Neuronal stem cell (in vitro differentiated cells): ENCODE measurements around the gene RASA3.

ENCODE experiments used
- DNase-seq: peaks from one replicate; pipeline ENCODE4 v3.0.0-alpha.2; 2013; ENCODE audit warnings: low spot score
- H2AFZ ChIP-seq: one replicate; pipeline ENCODE4 v1.6.1; 2013; ENCODE audit warnings: mild to moderate bottlenecking, low read length, inconsistent platforms
- H2AK5ac ChIP-seq: 2 replicates; pipeline ENCODE4 v1.6.1; 2013; ENCODE audit warnings: low read depth, mild to moderate bottlenecking, inconsistent platforms, low read length, moderate library complexity, mixed read lengths
- H2BK120ac ChIP-seq: 2 replicates; pipeline ENCODE4 v1.6.1; 2013; ENCODE audit warnings: low read depth, mild to moderate bottlenecking, inconsistent platforms, low read length, moderate library complexity, mixed read lengths
- H2BK12ac ChIP-seq: one replicate; pipeline ENCODE4 v1.6.1; 2013; ENCODE audit warnings: low read length, inconsistent platforms
- H2BK15ac ChIP-seq: 2 replicates; pipeline ENCODE4 v1.6.1; 2013; ENCODE audit warnings: mild to moderate bottlenecking, low read length, inconsistent platforms, mixed read lengths
- H2BK5ac ChIP-seq: one replicate; pipeline ENCODE4 v1.6.1; 2013; ENCODE audit warnings: inconsistent platforms, mild to moderate bottlenecking, low read length, moderate library complexity
- H3K14ac ChIP-seq: one replicate; pipeline ENCODE4 v1.6.1; 2013; ENCODE audit warnings: low read length, inconsistent platforms
- H3K18ac ChIP-seq: 2 replicates; pipeline ENCODE4 v1.6.1; 2013; ENCODE audit warnings: low read length, inconsistent platforms
- H3K23ac ChIP-seq: 2 replicates; pipeline ENCODE4 v1.6.1; 2013; ENCODE audit warnings: low read depth, mild to moderate bottlenecking, mixed read lengths, low read length, inconsistent platforms; ENCODE audit not compliant: poor library complexity
- H3K27ac ChIP-seq: replicated peaks from 3 replicates; pipeline ENCODE4 v1.5.1; 2013; ENCODE audit warnings: low read length, inconsistent platforms
- H3K27me3 ChIP-seq, 3 experiments: 2 replicates each; pipeline ENCODE4 v1.6.1; 2013; ENCODE audit warnings: low read length in 3 of 3, mild to moderate bottlenecking in 2 of 3, inconsistent platforms in 1 of 3, low read depth in 1 of 3, mixed read lengths in 1 of 3, moderate library complexity in 1 of 3; ENCODE audit not compliant: control insufficient read depth in 3 of 3, insufficient read depth in 3 of 3
- H3K36me3 ChIP-seq, 2 donors: replicated peaks in 1 of 2; 2 replicates each; pipeline ENCODE4 v1.6.1; 2013; ENCODE audit warnings: low read length in 2 of 2; ENCODE audit not compliant: control insufficient read depth in 2 of 2, insufficient read depth in 2 of 2
- H3K4ac ChIP-seq: 2 replicates; pipeline ENCODE4 v1.6.1; 2013; ENCODE audit warnings: inconsistent platforms, mild to moderate bottlenecking, low read length, moderate library complexity
- H3K4me1 ChIP-seq, 2 donors: 1 replicate in 1 of 2; 2 replicates in 1 of 2; pipeline ENCODE4 v1.6.1; 2013; ENCODE audit warnings: low read length in 2 of 2, low read depth in 1 of 2; ENCODE audit not compliant: control insufficient read depth in 2 of 2, insufficient read depth in 1 of 2
- H3K4me2 ChIP-seq: one replicate; pipeline ENCODE4 v1.6.1; 2013; ENCODE audit warnings: mild to moderate bottlenecking, low read length, inconsistent platforms; ENCODE audit not compliant: insufficient read depth, poor library complexity, severe bottlenecking
- H3K4me3 ChIP-seq, 2 donors: 2 replicates each; pipeline ENCODE4 v1.5.1; 2013; ENCODE audit warnings: low read length in 2 of 2, mild to moderate bottlenecking in 2 of 2, inconsistent platforms in 1 of 2, moderate library complexity in 1 of 2
- H3K79me1 ChIP-seq: one replicate; pipeline ENCODE4 v1.6.1; 2013; ENCODE audit warnings: low read depth, mild to moderate bottlenecking, inconsistent platforms, low read length, moderate library complexity
- H3K9ac ChIP-seq: one replicate; pipeline ENCODE4 v1.6.1; 2013; ENCODE audit warnings: mild to moderate bottlenecking, low read depth, low read length, inconsistent platforms; ENCODE audit not compliant: poor library complexity
- H3K9me3 ChIP-seq, 2 donors: replicated peaks in 1 of 2; 2 replicates each; pipeline versions ENCODE3 to v1.6.1; 2013; ENCODE audit warnings: low read length in 2 of 2, mild to moderate bottlenecking in 2 of 2, inconsistent platforms in 1 of 2, low read depth in 1 of 2, mixed read lengths in 1 of 2, moderate library complexity in 1 of 2; ENCODE audit not compliant: control insufficient read depth in 2 of 2, insufficient read depth in 1 of 2
- H4K8ac ChIP-seq: one replicate; pipeline ENCODE4 v1.6.1; 2013; ENCODE audit warnings: low read depth, mild to moderate bottlenecking, inconsistent platforms, low read length, moderate library complexity
- H4K91ac ChIP-seq: one replicate; pipeline ENCODE4 v1.6.1; 2013; ENCODE audit warnings: low read length, low read depth, mild to moderate bottlenecking, inconsistent platforms; ENCODE audit not compliant: poor library complexity
- WGBS, 2 donors: extraction: QIAGEN DNeasy Blood & Tissue Kit; methylation state at CpG; one replicate each; pipeline ENCODE4 v1.1.7; 2013; ENCODE audit warnings: missing lambda C conversion rate in 2 of 2, mixed read lengths in 1 of 2; ENCODE audit not compliant: insufficient read length in 2 of 2, insufficient replicate concordance in 1 of 2; ENCODE audit errors: extremely low coverage in 2 of 2; 5-methylcytosine and 5-hydroxymethylcytosine counted together

Gene RASA3

DNA sequence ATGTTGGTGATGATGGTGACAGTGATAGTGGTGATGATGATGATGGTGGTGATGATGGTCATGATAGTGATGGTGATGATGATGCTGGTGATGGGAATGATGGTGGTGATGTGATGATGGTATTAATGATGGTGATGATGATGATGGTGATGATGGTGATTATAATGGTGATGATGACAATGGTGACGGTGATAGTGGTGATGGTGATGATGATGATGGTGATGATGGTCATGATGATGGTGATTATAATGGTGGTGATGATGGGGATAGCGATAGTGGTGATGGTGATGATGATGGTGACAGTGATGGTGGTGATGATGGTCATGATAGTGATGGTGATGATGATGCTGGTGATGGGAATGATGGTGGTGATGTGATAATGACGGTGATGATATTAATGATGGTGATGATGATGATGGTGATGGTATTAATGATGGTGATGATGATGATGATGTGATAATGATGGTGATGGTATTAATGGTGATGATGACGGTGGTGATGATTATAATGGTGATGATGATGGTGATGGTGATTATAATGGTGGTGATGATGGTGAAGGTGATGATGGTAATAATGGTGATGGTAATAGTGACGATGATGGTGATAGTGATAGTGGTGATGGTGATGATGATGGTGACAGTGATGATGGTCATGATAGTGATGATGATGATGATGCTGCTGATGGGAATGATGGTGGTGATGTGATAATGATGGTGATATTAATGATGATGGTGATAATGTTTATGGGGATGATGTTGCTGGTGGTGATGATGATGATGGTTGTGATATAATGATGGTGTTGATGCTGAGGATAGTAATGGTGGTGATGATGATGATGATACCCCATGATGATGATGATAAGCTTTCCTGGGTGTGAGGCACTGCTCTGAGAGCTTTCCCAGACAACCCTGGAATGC lies 166.2 kb downstream of the RASA3 start:
- H3K23ac ChIP-seq: no peak overlapping the region
- no peaks in the 10 kb centered on the region for H3K4me1 ChIP-seq
- H2BK12ac ChIP-seq: no peak overlapping the region
- no peak for DNase-seq
- no peak overlapping the region for H4K91ac ChIP-seq
- peaks cover 0 to 2% of the 10 kb centered on the region in 2 donors for H3K36me3 ChIP-seq
- no peak overlapping the region for H2BK15ac ChIP-seq
- no peak overlapping the region for H2AFZ ChIP-seq
- no peak overlapping the region for H4K8ac ChIP-seq
- no peak overlapping the region for H2AK5ac ChIP-seq
- WGBS, 2 donors: 100% methylated on average over 2 of the region's 5 CpGs
- no peak overlapping the region for H3K27ac ChIP-seq
- H2BK120ac ChIP-seq: no peak overlapping the region
- no peak overlapping the region for H3K4me2 ChIP-seq
- no peak overlapping the region for H3K14ac ChIP-seq
- H3K9me3 ChIP-seq: peaks cover 10 to 21% of the 10 kb centered on the region in 2 donors
- no peak overlapping the region for H3K18ac ChIP-seq
- peaks cover 0 to 2% (median 0%) of the 10 kb centered on the region in 3 experiments for H3K27me3 ChIP-seq
- no peak overlapping the region for H2BK5ac ChIP-seq
- no peaks in the 10 kb centered on the region for H3K79me1 ChIP-seq
- H3K4me3 ChIP-seq: no peak overlapping the region
- no peak overlapping the region for H3K4ac ChIP-seq
- peak overlapping the region; percentile 44 for H3K9ac ChIP-seq

DNA sequence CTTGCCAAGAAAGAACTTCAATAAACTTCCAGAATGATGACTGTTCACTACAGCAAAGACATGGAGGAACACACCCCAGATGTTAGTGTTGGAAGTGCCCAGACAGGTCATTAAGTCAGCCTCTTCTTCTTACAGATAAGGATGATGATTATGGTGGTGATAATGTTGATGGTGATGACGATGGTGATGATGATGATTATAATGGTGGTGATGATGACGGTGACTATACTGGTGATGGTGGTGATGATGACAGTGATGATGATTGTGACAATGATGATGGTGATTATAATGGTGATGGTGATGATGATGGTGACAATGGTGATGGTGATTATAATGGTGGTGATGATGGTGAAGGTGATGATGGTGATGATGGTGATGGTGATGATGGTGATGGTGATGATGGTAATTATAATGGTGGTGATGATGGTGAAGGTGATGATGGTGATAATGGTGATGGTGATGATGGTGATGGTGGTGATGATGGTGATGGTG lies 167.0 kb downstream of the RASA3 start:
- Histone ChIP-seq H3K4me3 (no peak overlapping the region), H2BK15ac (no peak overlapping the region), H2BK120ac (no peak overlapping the region), H3K9me3 (peaks cover 15 to 23% of the 10 kb centered on the region in 2 donors), H4K91ac (no peak overlapping the region), H3K27ac (no peak overlapping the region), H2AFZ (no peak overlapping the region), H3K4me1 (no peaks in the 10 kb centered on the region), H2AK5ac (no peak overlapping the region), H3K36me3 (peaks cover 0 to 2% of the 10 kb centered on the region in 2 donors), H3K4me2 (no peak overlapping the region), H4K8ac (no peak overlapping the region), H3K9ac (no peak overlapping the region), H2BK5ac (no peak overlapping the region), H3K23ac (no peak overlapping the region), H3K4ac (no peak overlapping the region), H2BK12ac (no peak overlapping the region), H3K27me3 (peaks cover 0 to 2% (median 0%) of the 10 kb centered on the region in 3 experiments), H3K18ac (no peak overlapping the region), H3K79me1 (no peaks in the 10 kb centered on the region), H3K14ac (no peak overlapping the region)
- DNase-seq: no peak
- WGBS, 2 donors: 100% methylated on average over 1 of the region's 2 CpGs; no CpG with 5 or more reads in 1 of the 2 donors

DNA sequence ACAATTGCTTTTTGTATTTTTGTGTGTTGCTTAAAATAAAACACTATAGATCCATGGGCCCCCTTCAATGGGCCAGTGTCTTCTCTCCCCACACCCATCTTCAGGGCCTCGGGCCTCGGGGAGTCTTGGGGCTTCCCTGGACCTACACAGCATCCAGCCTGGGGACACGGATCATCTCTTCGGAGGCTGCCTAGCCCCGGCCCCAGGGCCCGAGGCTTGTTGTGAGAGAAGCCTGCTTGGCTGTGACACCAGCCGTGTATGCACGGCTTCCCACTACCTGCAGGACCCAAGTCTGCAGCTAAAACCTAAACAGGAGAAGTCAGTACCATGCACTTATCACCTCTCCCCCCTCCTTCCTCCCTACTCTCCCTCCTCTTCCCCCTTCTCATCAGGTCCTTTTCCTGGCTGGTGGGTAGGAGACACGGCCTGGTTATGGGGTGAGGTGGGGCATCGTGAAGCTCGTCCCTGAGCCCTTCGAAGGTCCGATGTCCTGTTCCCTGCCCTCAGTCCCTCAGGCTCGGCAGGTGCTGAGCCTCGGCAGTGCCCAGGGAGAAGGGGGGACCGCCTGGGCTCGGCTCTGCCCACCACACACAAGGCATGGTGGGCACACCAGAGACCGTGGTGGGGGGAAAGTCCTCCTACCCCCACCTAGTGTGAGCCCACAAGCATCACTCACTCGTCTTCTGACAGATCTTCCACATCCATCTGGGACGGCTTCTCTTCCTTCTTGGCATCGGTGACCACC lies 168.0 kb downstream of the RASA3 start:
- no peaks in the 10 kb centered on the region for H3K4me1 ChIP-seq
- no peak for DNase-seq
- H3K9ac ChIP-seq: no peak overlapping the region
- peaks cover 0 to 2% of the 10 kb centered on the region in 2 donors for H3K36me3 ChIP-seq
- H3K9me3 ChIP-seq: peaks cover 23 to 24% of the 10 kb centered on the region in 2 donors
- H4K91ac ChIP-seq: no peak overlapping the region
- H2BK15ac ChIP-seq: no peak overlapping the region
- H2BK5ac ChIP-seq: no peak overlapping the region
- no peak overlapping the region for H3K27ac ChIP-seq
- H3K27me3 ChIP-seq: peaks cover 0 to 2% (median 0%) of the 10 kb centered on the region in 3 experiments
- H3K79me1 ChIP-seq: no peaks in the 10 kb centered on the region
- no CpG with 5 or more reads among the region's 21 CpGs for WGBS, 2 donors
- no peak overlapping the region for H3K14ac ChIP-seq
- no peak overlapping the region for H3K4me3 ChIP-seq
- no peak overlapping the region for H3K18ac ChIP-seq
- H3K4me2 ChIP-seq: no peak overlapping the region
- no peak overlapping the region for H3K23ac ChIP-seq
- H2BK12ac ChIP-seq: no peak overlapping the region
- no peak overlapping the region for H4K8ac ChIP-seq
- H2AFZ ChIP-seq: no peak overlapping the region
- no peak overlapping the region for H2AK5ac ChIP-seq
- H3K4ac ChIP-seq: no peak overlapping the region
- no peak overlapping the region for H2BK120ac ChIP-seq

DNA sequence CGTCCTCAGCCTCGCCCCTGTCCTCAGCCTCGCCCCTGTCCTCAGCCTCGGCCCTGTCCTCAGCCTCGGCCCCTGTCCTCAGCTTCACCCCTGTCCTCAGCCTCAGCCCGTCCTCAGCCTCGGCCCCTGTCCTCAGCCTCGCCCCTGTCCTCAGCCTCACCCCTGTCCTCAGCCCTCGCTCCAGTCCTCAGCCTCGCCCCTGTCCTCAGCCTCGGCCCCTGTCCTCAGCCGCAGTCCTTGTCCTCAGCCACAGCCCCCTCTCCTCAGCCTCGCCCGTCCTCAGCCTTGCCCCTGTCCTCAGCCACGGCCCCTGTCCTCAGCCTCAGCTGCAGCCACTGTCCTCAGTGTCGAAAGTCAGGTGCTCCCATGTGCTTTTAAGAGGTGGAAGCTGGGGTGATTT lies 169.0 kb downstream of the RASA3 start:
- H3K18ac ChIP-seq: peak overlapping the region; percentile 48
- H3K14ac ChIP-seq: peak overlapping the region; percentile 82
- H2BK120ac ChIP-seq: no peak overlapping the region
- peaks cover 30 to 31% of the 10 kb centered on the region in 2 donors for H3K9me3 ChIP-seq
- DNase-seq: no peak
- H2BK12ac ChIP-seq: no peak overlapping the region
- no peak overlapping the region for H3K27ac ChIP-seq
- H3K4me3 ChIP-seq: no peak overlapping the region
- no peak overlapping the region for H3K9ac ChIP-seq
- H3K36me3 ChIP-seq: peaks cover 0 to 2% of the 10 kb centered on the region in 2 donors
- H2AK5ac ChIP-seq: no peak overlapping the region
- H3K27me3 ChIP-seq: peaks cover 0 to 2% (median 0%) of the 10 kb centered on the region in 3 experiments
- H3K4me2 ChIP-seq: no peak overlapping the region
- no peak overlapping the region for H2BK15ac ChIP-seq
- H4K8ac ChIP-seq: no peak overlapping the region
- no CpG with 5 or more reads among the region's 16 CpGs for WGBS, 2 donors
- H3K79me1 ChIP-seq: no peaks in the 10 kb centered on the region
- H2AFZ ChIP-seq: no peak overlapping the region
- H2BK5ac ChIP-seq: no peak overlapping the region
- H3K4ac ChIP-seq: no peak overlapping the region
- H3K23ac ChIP-seq: peak overlapping the region; percentile 93
- H3K4me1 ChIP-seq: no peaks in the 10 kb centered on the region
- no peak overlapping the region for H4K91ac ChIP-seq
